Middle frontal gyrus (tissue), 1 donor: Measurements from ENCODE around the gene SLC17A5.
A peak's percentile ranks its signal among the peaks of the same experiment; 100 is the strongest.
"Not testable (repeated sequence)": the region's sequence is repeated elsewhere in the genome, so short reads cannot be mapped to it uniquely, and the experiment has no call there.

Experiments
- DNase-seq: peaks from one replicate; pipeline ENCODE4 v3.0.0-alpha.2; 2015; ENCODE audit warnings: low spot score; ENCODE audit errors: extremely low spot score

SLC17A5 gene

DNA sequence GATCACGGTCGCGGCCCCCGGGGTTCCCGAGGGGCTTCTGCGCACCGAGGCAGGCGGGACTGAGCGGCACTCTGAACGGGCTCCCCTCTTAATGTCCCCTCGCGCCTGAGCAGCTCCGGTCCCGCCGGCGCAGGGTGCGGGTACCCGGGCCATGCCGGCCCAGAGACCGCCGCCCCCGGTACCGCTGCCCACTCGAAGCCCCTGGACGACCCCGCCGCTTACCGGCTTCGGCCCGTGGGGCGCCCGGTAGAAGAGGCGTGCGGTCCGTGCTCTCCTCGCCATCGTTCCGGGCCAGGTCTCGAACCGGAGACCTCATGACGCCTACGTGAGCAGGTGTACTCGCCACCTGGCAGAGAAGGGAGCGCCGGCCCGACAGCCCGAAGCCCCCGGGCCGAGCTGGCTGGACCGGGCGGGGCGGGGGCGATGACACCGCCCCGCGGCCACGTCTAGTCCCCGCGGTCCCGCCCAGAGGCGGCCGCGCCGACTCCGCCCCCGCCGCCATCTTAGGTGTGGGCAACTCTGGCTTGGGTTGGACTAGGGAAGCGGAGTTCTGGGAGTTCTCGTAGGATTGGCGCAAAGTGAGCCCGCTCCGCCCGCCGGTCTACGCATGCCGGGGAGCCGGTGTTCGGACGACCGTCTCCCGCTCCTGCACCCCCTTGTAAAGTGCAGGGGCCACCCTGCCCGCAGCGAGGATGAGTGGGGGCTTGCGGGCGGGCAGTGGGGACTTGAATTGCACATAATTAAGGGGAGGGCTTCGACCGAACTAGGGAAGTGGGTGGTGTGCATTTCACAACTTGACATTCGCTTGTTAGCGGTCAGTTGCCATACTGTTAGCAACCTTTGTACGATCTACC, at the start of gene SLC17A5:
TSS of gene SLC17A5 (minus strand) at position 422 of the 854 bp plus-strand sequence. CDS start at position 316, 106 bp downstream.
- peak; percentile 91 for DNase-seq

DNA sequence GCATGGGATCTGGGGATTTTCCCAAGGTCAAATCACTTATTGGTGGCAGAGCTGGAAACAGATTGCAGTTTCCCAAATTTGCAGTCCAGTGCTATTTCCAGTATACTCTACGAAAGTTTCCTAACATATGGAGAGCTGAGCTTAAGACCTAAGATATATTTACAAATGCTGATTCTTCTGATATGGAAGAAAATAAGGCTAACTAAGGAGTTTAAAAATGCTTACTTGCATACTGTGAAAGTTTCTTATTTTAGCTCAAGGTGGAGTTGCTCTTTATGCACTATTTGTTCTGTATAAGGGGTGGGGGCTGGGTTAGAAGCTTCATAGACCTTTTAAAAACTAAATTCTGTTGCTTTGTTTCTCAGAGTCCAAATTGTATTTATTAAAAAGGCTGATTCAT, 49.7 kb upstream of the SLC17A5 start:
- no peak for DNase-seq

- DNase-seq = no peak
Measured at GRCh38 chr6:73702444-73702843, 48.7 kb upstream of the SLC17A5 start.

DNA sequence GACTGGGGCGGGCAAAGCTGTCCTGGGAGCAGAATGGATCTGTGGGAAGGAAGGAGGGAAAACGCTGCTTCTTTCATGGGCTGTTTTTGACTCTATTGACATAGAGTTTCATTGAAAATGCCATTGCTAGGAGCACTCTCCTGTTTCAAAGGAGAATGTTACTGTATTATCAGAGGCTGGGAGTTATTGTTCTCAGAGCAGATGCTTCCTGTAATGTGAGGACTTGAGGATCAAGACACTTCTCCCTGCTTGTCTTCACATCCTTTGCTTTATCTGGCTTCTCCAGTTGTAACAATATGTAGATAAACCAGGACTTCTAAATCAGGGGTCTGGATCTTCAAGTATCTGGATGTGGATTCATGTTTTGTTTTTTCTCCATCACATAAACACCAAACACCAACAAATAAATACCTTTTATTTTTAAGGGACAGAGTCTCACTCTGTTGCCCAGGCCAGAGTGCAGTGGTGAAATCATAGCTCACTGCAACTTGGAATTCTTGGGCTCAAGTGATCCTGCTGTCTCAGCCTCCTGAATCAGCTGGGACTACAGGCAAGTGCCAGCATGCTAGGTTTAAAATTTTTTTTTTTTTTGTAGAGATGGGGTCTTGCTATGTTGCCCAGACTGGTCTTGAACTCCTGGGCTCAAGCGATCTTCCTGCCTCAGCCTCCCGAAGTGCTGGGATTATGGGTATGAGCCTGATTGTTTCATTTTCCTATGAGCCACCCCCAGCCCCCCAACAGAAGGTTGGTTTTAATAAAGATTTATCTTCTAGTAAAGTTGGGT, 46.1 kb upstream of the SLC17A5 start:
- DNase-seq = no peak

DNA sequence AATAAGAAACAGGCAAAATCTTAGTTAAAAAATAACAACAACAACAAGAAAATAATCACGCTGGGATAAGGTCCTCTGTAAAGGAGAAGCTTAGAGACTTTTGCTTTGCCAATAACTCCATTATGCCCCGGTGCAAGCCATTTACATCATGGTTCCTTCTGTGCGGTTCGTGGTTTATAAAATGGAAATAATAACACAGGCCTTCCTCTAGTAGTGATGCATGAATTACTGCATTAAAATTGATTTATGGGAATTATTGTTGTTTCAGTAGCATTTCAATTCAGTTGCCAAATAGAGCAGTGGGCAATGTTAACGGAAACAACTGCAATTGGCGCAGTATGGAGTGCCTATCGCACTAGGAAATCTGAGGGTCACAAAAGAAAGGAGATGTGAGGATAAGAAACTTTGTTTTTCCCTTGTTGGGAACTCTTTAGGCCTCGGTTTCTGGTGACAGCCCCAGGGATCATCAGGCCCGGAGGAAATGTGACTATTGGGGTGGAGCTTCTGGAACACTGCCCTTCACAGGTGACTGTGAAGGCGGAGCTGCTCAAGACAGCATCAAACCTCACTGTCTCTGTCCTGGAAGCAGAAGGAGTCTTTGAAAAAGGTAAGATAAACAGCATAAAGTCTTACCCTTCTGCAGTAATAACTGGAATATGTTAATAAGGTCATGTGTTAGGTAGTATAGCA, 43.3 kb upstream of the SLC17A5 start:
- DNase-seq = no peak

DNA sequence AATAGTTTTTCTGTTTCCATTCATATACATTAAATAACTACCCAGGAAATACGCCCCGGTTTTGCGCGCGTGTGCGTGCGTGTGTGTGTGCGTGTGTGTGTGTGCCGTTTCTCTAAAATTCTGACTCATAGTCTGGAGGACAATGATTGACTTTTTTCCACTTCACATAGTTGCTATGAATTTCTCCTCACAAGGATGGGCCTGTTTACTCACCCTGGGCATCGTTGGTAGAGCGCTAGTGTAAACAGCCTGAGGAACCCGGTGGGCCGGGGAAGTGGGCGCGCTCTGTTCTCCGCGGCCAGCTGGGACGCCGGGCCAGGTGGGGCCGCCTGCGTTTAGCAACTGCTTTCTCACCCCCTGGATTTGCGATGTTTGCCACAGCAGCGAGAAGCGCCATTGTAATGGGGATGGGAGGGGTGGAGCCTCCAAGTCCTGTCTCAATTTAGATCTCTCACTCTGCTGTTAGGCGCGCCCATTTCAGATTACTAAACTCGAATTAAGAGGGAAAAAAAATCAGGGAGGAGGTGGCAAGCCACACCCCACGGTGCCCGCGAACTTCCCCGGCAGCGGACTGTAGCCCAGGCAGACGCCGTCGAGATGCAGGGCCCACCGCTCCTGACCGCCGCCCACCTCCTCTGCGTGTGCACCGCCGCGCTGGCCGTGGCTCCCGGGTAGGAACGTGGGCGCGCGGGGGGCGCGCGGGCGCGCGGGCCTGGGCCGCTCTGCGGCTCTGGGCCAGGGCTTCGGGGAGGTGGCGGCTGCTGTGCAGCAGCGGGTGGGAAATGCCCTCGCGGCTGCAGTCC, 42.0 kb upstream of the SLC17A5 start, which contains the start of gene CD109:
TSS of gene CD109 (plus strand) at position 585 of the 803 bp plus-strand sequence. CDS start at position 598, 13 bp downstream.
- DNase-seq = no peak

DNA sequence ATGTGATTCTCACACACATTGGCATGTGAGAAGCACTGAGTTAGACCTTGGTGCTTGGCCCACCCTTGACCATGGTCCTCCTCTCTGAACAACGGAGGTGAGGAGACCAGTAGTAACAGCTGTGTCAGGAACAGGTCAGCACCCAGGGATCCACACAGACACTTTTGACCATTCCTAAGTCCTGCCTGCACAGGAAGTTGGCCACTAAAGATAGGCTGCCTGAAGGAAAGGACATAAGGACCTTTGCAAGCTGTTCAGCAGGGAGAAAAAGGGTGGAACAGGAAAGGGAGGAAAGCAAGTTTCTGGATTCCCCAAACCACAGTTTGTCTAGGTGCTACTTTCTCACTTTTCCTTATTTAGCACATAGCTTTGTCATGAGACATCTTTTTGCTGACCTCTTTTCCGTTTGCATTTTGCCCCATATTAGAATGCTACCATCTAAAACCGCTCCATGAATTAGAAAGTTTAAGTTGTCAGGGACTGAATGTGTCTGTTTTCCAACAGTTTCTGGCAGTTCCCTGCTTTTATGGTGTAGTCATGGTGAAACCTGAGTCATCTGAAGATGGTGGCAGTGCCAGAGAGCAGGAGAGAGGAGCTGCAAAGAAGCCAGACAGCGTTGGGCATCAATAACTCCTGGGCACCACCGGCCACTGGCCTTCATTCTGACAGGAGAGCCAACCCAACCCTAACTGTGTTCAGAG, 41.1 kb upstream of the SLC17A5 start:
- peak; percentile 33 for DNase-seq

DNA sequence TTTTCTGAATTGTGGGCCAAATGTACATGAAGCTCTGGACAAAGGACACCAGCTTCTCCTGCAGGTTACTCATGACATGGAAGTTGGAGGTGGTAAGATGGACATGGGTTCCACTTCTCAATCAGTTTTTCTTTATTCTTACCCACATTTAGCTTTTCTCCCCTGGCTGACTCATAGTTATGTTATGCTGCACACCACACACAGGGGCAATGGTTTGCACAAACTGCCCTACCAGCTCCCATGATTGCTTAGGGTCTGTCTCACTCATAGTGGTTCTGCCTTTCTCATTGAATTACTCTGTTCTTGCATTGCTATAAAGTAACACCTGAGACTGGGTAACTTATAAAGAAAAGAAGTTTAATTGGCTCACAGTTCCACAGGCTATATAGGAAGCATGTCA, 37.7 kb upstream of the SLC17A5 start:
- DNase-seq = no peak

GRCh38 chr6:73690056-73690455, 36.3 kb upstream of the SLC17A5 start:
- DNase-seq = no peak

- no peak for DNase-seq
Measured at GRCh38 chr6:73688351-73688750, 34.6 kb upstream of the SLC17A5 start.

DNA sequence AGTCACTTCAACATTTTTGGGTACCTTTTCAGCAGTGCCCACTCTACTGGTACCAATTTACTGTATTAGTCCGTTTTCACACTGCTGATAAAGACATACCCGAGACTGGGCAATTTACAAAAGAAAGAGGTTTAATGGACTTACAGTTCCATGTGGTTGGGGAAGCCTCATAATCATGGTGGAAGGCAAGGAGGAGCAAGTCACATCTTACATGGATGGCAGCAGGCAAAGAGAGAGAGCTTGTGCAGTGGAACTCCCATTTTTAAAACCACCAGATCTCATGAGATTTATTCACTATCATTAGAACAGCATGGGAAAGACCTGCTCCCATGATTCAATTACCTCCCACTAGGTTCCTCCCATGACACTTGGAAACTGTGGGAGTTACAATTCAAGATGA, 29.8 kb upstream of the SLC17A5 start:
- not testable (repeated sequence) for DNase-seq

GRCh38 chr6:73680289-73680918, 26.6 kb upstream of the SLC17A5 start:
- no peak for DNase-seq

DNA sequence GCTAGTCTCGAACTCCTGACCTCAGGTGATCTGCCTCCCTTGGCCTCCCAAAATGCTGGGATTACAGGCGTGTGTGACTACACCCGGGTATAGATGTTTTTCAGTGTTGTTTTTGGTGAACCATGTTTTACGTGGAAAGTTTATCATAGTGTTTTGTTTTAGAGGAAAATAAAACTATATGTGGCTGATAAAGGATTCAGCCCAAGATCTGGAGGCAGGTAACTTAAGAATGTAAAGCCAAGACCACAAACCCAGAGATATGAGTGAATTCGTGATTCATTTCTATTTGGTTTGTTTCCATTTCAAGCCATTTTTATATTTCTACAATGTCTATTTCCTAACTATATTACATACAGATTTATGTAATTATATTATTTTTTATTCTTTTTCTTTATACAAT, 26.1 kb upstream of the SLC17A5 start:
- DNase-seq = not testable (repeated sequence)

- DNase-seq = no peak
Measured at GRCh38 chr6:73679009-73679408, 25.2 kb upstream of the SLC17A5 start.

DNA sequence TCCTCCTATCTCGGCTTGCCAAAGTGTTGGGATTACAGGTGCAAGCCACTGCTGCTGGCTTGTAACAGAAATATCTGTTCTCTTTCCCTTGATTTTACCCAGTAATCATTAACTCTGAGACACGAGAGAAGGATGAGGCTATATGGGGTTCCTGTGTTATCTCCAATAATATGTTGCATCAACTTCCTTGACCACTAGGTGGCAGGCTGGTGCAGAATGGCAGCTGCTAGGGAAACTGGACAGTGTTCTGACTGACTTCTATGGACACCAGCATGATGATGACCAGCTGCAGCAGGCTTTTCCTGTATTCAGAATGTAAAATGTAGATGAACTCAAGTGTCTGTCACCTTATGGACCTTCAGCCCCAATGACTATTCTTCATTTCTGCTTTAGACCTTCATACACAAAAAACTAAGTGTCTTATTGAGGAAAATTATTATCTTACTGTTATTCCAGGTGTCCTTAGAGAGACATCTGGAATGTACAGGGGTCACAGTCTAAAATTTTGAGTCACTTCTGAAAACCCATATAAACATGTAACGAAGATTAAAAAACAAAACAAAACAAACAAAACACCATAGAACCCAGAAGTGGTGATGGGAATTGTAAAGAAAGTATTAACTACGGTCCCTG, 21.8 kb upstream of the SLC17A5 start:
- DNase-seq = peak; percentile 60

- DNase-seq = no peak
Measured at GRCh38 chr6:73671911-73672685, 18.3 kb upstream of the SLC17A5 start.

GRCh38 chr6:73669005-73669404, 15.2 kb upstream of the SLC17A5 start:
- DNase-seq = no peak

- no peak for DNase-seq
Measured at GRCh38 chr6:73667798-73668197, 14.0 kb upstream of the SLC17A5 start.

DNA sequence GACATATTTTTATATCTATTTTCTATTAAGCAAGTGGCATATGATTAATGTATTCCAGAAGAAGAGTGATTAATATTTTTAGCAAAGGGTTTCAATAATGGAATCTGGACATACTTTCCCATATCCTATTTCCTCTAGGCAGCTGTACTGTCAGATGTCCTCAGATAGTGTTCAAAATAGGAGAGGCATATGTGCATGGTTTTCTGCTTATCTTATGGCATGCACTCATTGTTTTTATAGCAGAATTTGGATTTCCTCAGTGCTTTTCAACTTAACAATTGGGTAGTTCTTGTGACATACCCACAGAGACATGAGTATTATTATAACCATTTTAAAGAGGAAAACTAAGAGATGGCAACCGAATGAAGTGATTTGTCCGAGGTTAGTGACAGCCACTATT, 12.6 kb upstream of the SLC17A5 start:
- no peak for DNase-seq
